ENCODE results near the gene HEPHL1.

Gene HEPHL1

GRCh38 chr11:94147433-94147845 is 126.3 kb downstream of the HEPHL1 start:
- no peak for DNase-seq (ENCODE audit: low spot score)
- POLR2A ChIA-PET (ENCODE audit: low non-redundant PET) = no interaction called here
- no peak for TF ChIP-seq CTCF (conservative IDR thresholded peaks at IDR 0.05; ENCODE audit: low read depth)
- no peak overlapping the region for H3K27ac ChIP-seq
- CTCF ChIA-PET = no interaction called here

- ChIA-PET POLR2A (ENCODE audit: low non-redundant PET) (no interaction called here), CTCF (interaction anchor here (0.7 kb wide), 1 partner anchor 13 kb away, joined by 3 read pairs; no protein-coding TSS in a partner anchor)
- TF ChIP-seq CTCF (conservative IDR thresholded peaks at IDR 0.05; ENCODE audit: low read depth) = no peak
- no peak for DNase-seq (ENCODE audit: low spot score)
- no peak overlapping the region for H3K27ac ChIP-seq
Observed at GRCh38 chr11:94148189-94148588, 127.0 kb downstream of the HEPHL1 start.

GRCh38 chr11:94149431-94150017 is 128.4 kb downstream of the HEPHL1 start:
- no peak for TF ChIP-seq CTCF (conservative IDR thresholded peaks at IDR 0.05; ENCODE audit: low read depth)
- CTCF ChIA-PET = no interaction called here
- POLR2A ChIA-PET (ENCODE audit: low non-redundant PET) = interaction anchor here (1.0 kb wide), 1 partner anchor 21 kb away, joined by 6 read pairs; the partner anchor contains the start of gene PANX1
- peak; percentile 34 for DNase-seq (ENCODE audit: low spot score)
- peak overlapping the region; percentile 92 for H3K27ac ChIP-seq

GRCh38 chr11:94150056-94150455 is 128.9 kb downstream of the HEPHL1 start:
- TF ChIP-seq CTCF (conservative IDR thresholded peaks at IDR 0.05; ENCODE audit: low read depth) = no peak
- CTCF ChIA-PET = interaction anchor here (0.6 kb wide), 1 partner anchor 20 kb away, joined by 3 read pairs; no protein-coding TSS in a partner anchor
- DNase-seq (ENCODE audit: low spot score) = peak; percentile 47
- peak overlapping the region; percentile 92 for H3K27ac ChIP-seq
- POLR2A ChIA-PET (ENCODE audit: low non-redundant PET) = interaction anchor here (1.0 kb wide), 1 partner anchor 21 kb away, joined by 6 read pairs; the partner anchor contains the start of gene PANX1

GRCh38 chr11:94150704-94151685 is 129.8 kb downstream of the HEPHL1 start:
- no peak for TF ChIP-seq CTCF (conservative IDR thresholded peaks at IDR 0.05; ENCODE audit: low read depth)
- DNase-seq (ENCODE audit: low spot score) = no peak
- peak overlapping the region; percentile 92 for H3K27ac ChIP-seq
- ChIA-PET CTCF (interaction anchor here (0.6 to 0.8 kb wide), 2 partner anchors 20 to 21 kb away, joined by 3 read pairs; no protein-coding TSS in a partner anchor), POLR2A (ENCODE audit: low non-redundant PET) (interaction anchor here (1.0 kb wide), 1 partner anchor 22 kb away, joined by 6 read pairs; the partner anchor contains the start of gene PANX1)
